22Rv1 (cell line): Measurements from ENCODE around the gene NPC1L1.

ENCODE experiments used
- CTCF ChIP-seq: fragments of 450-650 bp; IDR thresholded peaks from 2 replicates; pipeline ENCODE4 v1.5.1; 2017; ENCODE audit warnings: mild to moderate bottlenecking
- ZFX ChIP-seq: fragments of 450-650 bp; IDR thresholded peaks from 2 replicates; pipeline ENCODE4 v1.6.1; 2017; ENCODE audit warnings: antibody characterized with exemption, borderline replicate concordance

- TF ChIP-seq CTCF, result no peak
- no peak for TF ChIP-seq ZFX
These were observed 27.8 kb upstream of the NPC1L1 start for GRCh38 chr7:44568771-44569560.
